ENCODE data around the gene SUCLG2.

Gene SUCLG2

DNA sequence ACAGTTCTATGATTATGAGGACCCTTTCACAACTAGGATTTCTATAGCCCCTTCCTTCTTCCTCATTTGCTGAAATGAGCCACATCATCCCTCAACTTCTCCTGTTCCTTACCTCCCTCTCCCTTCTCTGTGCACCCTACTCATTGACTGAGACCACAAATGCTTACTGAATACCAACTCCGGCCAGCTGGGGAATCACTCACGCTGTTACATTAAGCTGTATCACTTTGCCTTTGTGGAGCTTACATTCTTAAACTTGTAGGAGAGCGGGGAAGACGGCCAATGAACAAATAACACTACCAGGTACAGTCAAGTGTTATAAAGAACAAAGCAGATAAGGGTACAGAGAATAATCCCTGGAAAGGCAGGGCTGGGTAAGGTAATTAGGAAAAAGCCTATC is 5.7 kb downstream of the SUCLG2 start:
- no peak overlapping the region for H3K27ac ChIP-seq (ENCODE audit: low read length)
- peaks cover 7% of the 10 kb centered on the region; the same call in 1 of the 2 replicates for H3K36me3 ChIP-seq (ENCODE audit: insufficient read depth, low read depth, low read length)
- no peaks in the 10 kb centered on the region for H3K27me3 ChIP-seq (ENCODE audit: insufficient read depth, low read length)
- H3K9me3 ChIP-seq (ENCODE audit: insufficient read depth, low read depth, low read length) = no peaks in the 10 kb centered on the region
- H3K9ac ChIP-seq (ENCODE audit: low read depth, low read length) = no peak overlapping the region
- H3K4me3 ChIP-seq (ENCODE audit: low read length) = no peak overlapping the region
- H3K4me1 ChIP-seq (ENCODE audit: insufficient read depth, low read length) = peaks cover 3% of the 10 kb centered on the region; the same call in 1 of the 2 replicates

DNA sequence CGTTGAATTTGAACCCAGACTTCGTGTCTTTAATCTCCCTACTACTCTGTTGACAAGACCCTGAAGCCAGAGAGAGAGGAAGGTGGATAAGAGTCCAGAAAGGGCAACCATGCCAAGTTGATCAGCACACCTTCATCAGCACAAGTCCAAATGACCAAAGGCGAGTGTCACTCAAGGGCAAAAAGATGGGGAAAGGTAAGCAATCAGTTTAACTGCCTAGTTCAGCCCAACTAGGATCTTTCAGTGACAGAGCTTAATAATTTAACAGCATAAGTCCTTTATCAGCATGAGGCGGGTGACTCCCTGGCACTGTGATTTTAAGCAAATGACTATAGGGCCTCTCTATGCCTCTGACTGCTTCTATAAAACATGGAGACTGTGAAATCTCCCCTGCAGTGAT is 6.2 kb downstream of the SUCLG2 start:
- Histone ChIP-seq H3K9ac (ENCODE audit: low read depth, low read length) (no peak overlapping the region), H3K4me3 (ENCODE audit: low read length) (no peak overlapping the region), H3K9me3 (ENCODE audit: insufficient read depth, low read depth, low read length) (no peaks in the 10 kb centered on the region), H3K4me1 (ENCODE audit: insufficient read depth, low read length) (peaks cover 2% of the 10 kb centered on the region; the same call in 1 of the 2 replicates), H3K36me3 (ENCODE audit: insufficient read depth, low read depth, low read length) (peaks cover 7% of the 10 kb centered on the region; the same call in 1 of the 2 replicates), H3K27me3 (ENCODE audit: insufficient read depth, low read length) (no peaks in the 10 kb centered on the region), H3K27ac (ENCODE audit: low read length) (no peak overlapping the region)

DNA sequence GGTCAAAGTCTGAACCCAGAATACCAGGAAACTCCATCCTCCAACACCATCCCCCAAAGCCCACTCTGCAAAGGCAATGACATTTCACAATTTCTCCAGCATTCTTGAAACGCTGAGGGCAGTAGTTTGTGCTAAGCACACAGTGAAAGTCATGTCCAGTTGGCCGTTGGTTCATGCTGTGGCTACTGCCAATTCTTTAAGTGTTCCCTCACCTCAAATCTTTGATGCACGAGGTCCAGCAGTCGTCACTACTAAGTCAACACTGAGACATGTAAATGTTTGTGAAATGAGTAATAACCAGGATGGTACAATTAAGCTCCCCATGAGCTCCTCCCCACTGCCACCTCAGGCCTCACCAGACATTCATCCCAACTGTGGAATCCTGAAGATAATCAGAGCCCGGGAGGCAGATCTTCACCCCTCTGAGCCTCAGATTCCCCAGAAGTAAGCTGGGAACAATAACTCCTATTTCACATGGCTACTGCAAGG is 7.0 kb downstream of the SUCLG2 start:
- no peaks in the 10 kb centered on the region for H3K27me3 ChIP-seq (ENCODE audit: insufficient read depth, low read length)
- no peak overlapping the region for H3K27ac ChIP-seq (ENCODE audit: low read length)
- no peaks in the 10 kb centered on the region for H3K9me3 ChIP-seq (ENCODE audit: insufficient read depth, low read depth, low read length)
- no peak overlapping the region for H3K9ac ChIP-seq (ENCODE audit: low read depth, low read length)
- H3K4me1 ChIP-seq (ENCODE audit: insufficient read depth, low read length) = no peaks in the 10 kb centered on the region
- H3K4me3 ChIP-seq (ENCODE audit: low read length) = no peak overlapping the region
- H3K36me3 ChIP-seq (ENCODE audit: insufficient read depth, low read depth, low read length) = peaks cover 12% of the 10 kb centered on the region; the same call in 1 of the 2 replicates

DNA sequence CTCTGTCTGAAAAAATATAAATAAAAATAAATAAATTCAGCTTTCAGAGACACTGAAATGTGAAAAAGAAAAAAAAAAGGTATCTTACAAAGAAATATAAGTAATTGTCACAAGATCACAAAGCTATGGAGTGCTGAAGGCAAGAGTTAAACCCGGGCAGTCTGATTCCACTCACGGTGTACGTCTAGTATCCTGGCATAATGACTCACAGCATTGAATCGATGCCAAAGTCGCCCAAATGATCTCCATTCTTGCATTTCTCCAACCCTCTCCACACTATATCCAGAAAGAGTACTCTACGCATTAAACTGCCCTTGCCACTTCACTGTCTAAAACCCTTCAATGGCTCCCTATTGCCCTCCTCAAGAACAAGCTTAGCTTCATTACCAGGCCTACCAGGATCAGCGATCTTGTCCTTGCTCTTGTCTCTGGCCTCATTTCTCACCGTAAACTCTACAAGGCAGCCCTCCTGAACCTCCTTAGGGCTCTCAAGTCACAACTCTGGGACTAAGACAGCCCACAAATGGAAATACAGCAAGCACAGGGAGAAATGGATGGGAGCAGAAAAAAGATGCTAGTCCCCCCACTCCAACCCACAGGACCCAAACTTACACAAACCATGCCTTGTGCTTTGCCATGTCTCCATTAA is 7.7 kb downstream of the SUCLG2 start:
- Histone ChIP-seq H3K36me3 (ENCODE audit: insufficient read depth, low read depth, low read length) (peaks cover 6% of the 10 kb centered on the region; the same call in 1 of the 2 replicates), H3K9ac (ENCODE audit: low read depth, low read length) (no peak overlapping the region), H3K4me3 (ENCODE audit: low read length) (no peak overlapping the region), H3K27me3 (ENCODE audit: insufficient read depth, low read length) (no peaks in the 10 kb centered on the region), H3K4me1 (ENCODE audit: insufficient read depth, low read length) (no peaks in the 10 kb centered on the region), H3K9me3 (ENCODE audit: insufficient read depth, low read depth, low read length) (no peaks in the 10 kb centered on the region), H3K27ac (ENCODE audit: low read length) (no peak overlapping the region)

DNA sequence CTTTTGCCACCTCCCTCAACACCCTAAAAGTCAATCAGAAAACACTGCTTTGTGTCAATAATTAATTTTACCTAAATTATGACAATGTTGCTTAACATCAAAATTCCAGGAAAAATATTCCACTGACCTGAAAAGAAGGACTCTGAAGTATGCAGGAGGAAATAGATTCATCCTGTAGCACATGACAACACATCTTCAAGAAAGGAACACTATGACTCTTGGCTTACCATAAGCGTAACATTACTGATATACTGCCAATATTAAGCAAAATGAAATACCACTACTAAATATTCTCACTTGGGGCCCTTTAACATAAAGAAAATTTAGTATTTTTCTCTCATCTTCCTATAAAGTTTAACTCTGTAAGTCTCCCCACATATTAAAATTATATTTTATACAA is 9.6 kb downstream of the SUCLG2 start:
- H3K9ac ChIP-seq (ENCODE audit: low read depth, low read length) = no peak overlapping the region
- peaks cover 6% of the 10 kb centered on the region; the same call in 1 of the 2 replicates for H3K36me3 ChIP-seq (ENCODE audit: insufficient read depth, low read depth, low read length)
- H3K4me3 ChIP-seq (ENCODE audit: low read length) = no peak overlapping the region
- H3K27ac ChIP-seq (ENCODE audit: low read length) = no peak overlapping the region
- no peaks in the 10 kb centered on the region for H3K4me1 ChIP-seq (ENCODE audit: insufficient read depth, low read length)
- H3K27me3 ChIP-seq (ENCODE audit: insufficient read depth, low read length) = no peaks in the 10 kb centered on the region
- H3K9me3 ChIP-seq (ENCODE audit: insufficient read depth, low read depth, low read length) = no peaks in the 10 kb centered on the region

DNA sequence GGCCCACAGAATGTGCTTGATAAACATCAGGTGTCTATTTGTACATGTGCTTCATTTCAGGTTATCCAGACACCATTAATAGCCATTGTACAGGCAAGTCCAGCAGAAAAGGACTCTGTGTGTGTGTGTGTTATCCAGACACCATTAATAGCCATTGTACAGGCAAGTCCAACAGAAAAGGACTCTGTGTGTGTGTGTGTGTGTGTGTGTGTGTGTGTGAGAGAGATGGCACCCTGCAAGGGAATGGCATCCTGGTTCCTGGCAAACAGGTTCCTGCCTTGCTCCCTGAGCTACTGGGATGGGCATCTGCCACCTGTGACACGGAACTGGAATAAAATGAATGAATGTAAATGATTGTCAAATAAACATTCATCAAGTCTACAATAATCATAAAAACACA is 11.7 kb downstream of the SUCLG2 start:
- Histone ChIP-seq H3K4me1 (ENCODE audit: insufficient read depth, low read length) (no peaks in the 10 kb centered on the region), H3K27me3 (ENCODE audit: insufficient read depth, low read length) (no peaks in the 10 kb centered on the region)

DNA sequence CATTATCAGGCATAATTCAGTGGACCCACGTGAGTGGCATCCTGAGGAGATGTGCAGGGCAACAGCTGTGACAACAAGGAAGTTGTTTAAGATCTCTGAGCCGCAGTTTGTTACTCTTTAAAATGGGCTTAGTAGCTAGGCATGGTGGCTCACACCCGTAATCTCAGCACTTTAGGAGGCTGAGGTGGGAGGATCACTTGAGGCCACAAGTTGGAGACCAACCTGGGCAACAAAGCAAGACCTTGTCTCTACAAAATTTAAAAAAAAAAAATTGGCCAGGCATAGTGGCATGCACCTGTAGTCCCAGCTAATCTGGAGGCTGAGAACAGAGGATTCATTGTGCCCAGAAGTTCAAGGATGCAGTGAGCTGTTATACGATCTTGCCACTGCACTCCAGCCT is 12.2 kb downstream of the SUCLG2 start:
- no peaks in the 10 kb centered on the region for H3K4me1 ChIP-seq (ENCODE audit: insufficient read depth, low read length)
- H3K4me3 ChIP-seq (ENCODE audit: low read length) = no peak overlapping the region
- H3K27me3 ChIP-seq (ENCODE audit: insufficient read depth, low read length) = no peaks in the 10 kb centered on the region
- no peak overlapping the region for H3K9ac ChIP-seq (ENCODE audit: low read depth, low read length)
- H3K27ac ChIP-seq (ENCODE audit: low read length) = no peak overlapping the region
- peaks cover 10% of the 10 kb centered on the region; the same call in 1 of the 2 replicates for H3K36me3 ChIP-seq (ENCODE audit: insufficient read depth, low read depth, low read length)
- H3K9me3 ChIP-seq (ENCODE audit: insufficient read depth, low read depth, low read length) = no peaks in the 10 kb centered on the region

More for the DNA sequence above, 11.7 kb downstream of the SUCLG2 start:
- Histone ChIP-seq H3K27ac (ENCODE audit: low read length) (no peak overlapping the region), H3K9ac (ENCODE audit: low read depth, low read length) (no peak overlapping the region), H3K9me3 (ENCODE audit: insufficient read depth, low read depth, low read length) (no peaks in the 10 kb centered on the region), H3K36me3 (ENCODE audit: insufficient read depth, low read depth, low read length) (peaks cover 6% of the 10 kb centered on the region; the same call in 1 of the 2 replicates), H3K4me3 (ENCODE audit: low read length) (no peak overlapping the region)

DNA sequence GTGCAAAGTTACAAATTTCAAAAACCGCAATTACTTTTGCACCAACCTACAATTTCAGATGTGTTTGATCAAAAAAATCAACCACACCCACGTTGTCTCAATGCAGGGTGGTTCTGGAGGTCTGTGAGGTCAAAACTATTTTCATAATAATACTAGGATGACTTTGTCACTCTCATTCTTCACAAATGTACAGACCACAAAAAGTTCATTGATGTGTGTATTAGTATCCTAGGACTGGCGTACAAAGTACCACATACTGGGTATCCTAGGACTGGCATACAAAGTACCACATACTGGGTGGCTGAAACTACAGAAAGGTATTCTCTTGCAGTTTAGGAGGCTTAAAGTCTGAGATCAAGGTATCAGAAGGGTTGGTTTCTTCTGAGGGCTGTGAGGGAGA is 13.0 kb downstream of the SUCLG2 start:
- H3K36me3 ChIP-seq (ENCODE audit: insufficient read depth, low read depth, low read length) = peaks cover 14% of the 10 kb centered on the region; the same call in 1 of the 2 replicates
- H3K4me1 ChIP-seq (ENCODE audit: insufficient read depth, low read length) = no peaks in the 10 kb centered on the region
- H3K9me3 ChIP-seq (ENCODE audit: insufficient read depth, low read depth, low read length) = no peaks in the 10 kb centered on the region
- no peaks in the 10 kb centered on the region for H3K27me3 ChIP-seq (ENCODE audit: insufficient read depth, low read length)
- H3K9ac ChIP-seq (ENCODE audit: low read depth, low read length) = no peak overlapping the region
- H3K4me3 ChIP-seq (ENCODE audit: low read length) = no peak overlapping the region
- no peak overlapping the region for H3K27ac ChIP-seq (ENCODE audit: low read length)

DNA sequence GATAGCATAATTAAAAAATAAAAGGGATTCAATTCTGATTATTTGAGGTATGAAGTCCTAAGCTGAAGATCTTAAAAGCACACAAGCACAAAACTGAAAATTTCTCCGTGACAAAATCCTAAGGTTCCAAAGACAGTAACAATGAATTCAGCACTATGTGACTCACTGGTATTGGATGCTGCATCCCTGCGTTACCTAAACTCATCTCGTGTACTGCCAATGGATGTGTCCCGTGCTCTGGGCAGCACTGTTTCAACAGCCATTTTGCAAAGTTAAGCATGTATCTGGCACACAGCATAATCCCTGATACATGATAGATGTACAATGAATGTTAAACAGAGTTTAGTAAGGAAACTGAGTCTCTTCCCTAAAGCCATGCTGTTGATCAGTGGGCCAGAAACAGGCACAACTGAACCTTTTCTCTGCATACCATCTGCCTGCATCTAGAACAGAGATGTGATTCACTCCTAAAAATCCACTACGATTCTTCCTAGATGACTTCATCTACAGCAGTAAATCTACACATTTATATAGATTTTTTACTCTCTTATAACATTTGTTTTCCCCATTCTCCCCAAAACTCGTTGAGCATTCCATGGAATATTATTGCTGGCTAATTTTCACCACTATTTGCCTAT is 14.3 kb downstream of the SUCLG2 start:
- no peak overlapping the region for H3K9ac ChIP-seq (ENCODE audit: low read depth, low read length)
- H3K4me3 ChIP-seq (ENCODE audit: low read length) = no peak overlapping the region
- H3K36me3 ChIP-seq (ENCODE audit: insufficient read depth, low read depth, low read length) = peaks cover 15% of the 10 kb centered on the region; the same call in 1 of the 2 replicates
- no peak overlapping the region for H3K27ac ChIP-seq (ENCODE audit: low read length)
- no peaks in the 10 kb centered on the region for H3K27me3 ChIP-seq (ENCODE audit: insufficient read depth, low read length)
- peaks cover 3% of the 10 kb centered on the region; the same call in 1 of the 2 replicates for H3K4me1 ChIP-seq (ENCODE audit: insufficient read depth, low read length)
- H3K9me3 ChIP-seq (ENCODE audit: insufficient read depth, low read depth, low read length) = no peaks in the 10 kb centered on the region

DNA sequence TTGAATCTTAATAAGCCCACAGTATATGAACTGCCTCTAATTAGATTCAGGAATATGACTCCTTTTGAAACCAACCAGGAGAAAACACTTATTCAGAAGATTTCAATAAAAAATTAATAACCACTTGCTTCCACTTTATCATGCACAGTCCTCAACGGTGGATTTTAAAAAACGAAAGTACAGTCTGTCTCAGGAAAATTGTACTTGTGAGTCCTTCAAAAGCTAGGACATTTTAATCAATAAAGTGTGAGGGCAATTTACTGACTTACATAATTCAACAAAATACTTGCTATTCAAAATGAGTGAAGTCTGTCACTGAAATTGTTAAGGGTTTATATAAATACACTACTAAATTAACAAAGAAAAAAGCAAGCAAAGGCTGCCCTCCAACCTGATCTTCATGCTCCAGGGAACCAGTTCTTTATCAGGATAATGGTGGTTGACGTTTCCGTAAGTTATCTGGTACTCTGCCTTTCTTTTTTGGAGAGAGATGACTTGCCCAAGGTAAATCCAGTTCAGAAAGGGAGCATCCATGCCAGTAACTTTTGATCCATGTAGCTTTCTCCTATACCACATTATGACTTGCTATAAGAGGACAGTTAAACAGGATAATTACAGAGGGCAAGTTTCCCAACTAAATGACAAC is 17.0 kb downstream of the SUCLG2 start:
- Histone ChIP-seq H3K36me3 (ENCODE audit: insufficient read depth, low read depth, low read length) (peaks cover 15% of the 10 kb centered on the region; the same call in 1 of the 2 replicates), H3K4me1 (ENCODE audit: insufficient read depth, low read length) (peaks cover 3% of the 10 kb centered on the region; the same call in 1 of the 2 replicates), H3K9me3 (ENCODE audit: insufficient read depth, low read depth, low read length) (no peaks in the 10 kb centered on the region), H3K9ac (ENCODE audit: low read depth, low read length) (no peak overlapping the region), H3K27me3 (ENCODE audit: insufficient read depth, low read length) (no peaks in the 10 kb centered on the region), H3K4me3 (ENCODE audit: low read length) (no peak overlapping the region), H3K27ac (ENCODE audit: low read length) (no peak overlapping the region)

DNA sequence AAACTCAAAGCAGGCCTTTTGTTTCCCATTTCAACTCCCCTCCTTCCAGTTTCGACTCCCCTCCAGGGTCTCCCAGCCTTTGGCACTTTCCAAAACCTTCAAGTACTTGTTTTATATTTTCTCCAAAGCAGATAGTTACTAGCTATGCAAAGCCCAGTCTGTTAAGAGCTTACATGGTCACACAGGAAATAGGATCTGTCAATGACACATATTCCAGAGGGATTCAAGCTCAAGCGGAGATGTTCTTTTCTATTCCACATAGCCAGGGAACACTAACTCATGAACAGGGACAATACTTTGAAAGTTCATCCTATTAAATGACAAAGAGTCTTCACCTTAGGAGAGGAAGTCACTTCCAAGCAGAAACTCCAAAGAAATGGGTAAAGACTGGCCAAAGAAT is 18.6 kb downstream of the SUCLG2 start:
- H3K4me3 ChIP-seq (ENCODE audit: low read length) = no peak overlapping the region
- H3K4me1 ChIP-seq (ENCODE audit: insufficient read depth, low read length) = peaks cover 3% of the 10 kb centered on the region; the same call in 1 of the 2 replicates
- H3K9me3 ChIP-seq (ENCODE audit: insufficient read depth, low read depth, low read length) = no peaks in the 10 kb centered on the region
- H3K27ac ChIP-seq (ENCODE audit: low read length) = no peak overlapping the region
- H3K36me3 ChIP-seq (ENCODE audit: insufficient read depth, low read depth, low read length) = peaks cover 15% of the 10 kb centered on the region; the same call in 1 of the 2 replicates
- H3K27me3 ChIP-seq (ENCODE audit: insufficient read depth, low read length) = no peaks in the 10 kb centered on the region
- H3K9ac ChIP-seq (ENCODE audit: low read depth, low read length) = no peak overlapping the region

Measured in iPS-20b (cell line).